ENCODE results near the gene PCDHGA2.
"Not testable (repeated sequence)": the region's sequence is repeated elsewhere in the genome, so short reads cannot be mapped to it uniquely, and the experiment has no call there.

The PCDHGA2 gene

DNA sequence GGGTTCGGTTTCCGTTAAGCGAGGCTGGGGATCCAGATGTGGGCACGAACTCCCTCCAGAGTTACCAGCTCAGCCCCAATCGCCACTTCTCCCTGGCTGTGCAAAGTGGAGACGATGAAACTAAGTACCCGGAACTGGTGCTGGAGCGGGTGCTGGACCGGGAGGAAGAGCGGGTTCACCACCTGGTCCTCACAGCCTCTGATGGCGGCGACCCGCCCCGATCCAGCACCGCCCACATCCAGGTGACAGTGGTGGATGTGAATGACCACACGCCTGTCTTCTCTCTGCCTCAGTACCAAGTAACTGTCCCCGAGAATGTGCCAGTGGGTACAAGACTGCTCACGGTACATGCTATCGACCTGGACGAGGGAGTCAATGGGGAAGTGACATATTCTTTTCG, 44.8 kb downstream of the PCDHGA2 start:
- no peak for DNase-seq

GRCh38 chr5:141384471-141385267, 46.1 kb downstream of the PCDHGA2 start:
- DNase-seq: no peak

DNA sequence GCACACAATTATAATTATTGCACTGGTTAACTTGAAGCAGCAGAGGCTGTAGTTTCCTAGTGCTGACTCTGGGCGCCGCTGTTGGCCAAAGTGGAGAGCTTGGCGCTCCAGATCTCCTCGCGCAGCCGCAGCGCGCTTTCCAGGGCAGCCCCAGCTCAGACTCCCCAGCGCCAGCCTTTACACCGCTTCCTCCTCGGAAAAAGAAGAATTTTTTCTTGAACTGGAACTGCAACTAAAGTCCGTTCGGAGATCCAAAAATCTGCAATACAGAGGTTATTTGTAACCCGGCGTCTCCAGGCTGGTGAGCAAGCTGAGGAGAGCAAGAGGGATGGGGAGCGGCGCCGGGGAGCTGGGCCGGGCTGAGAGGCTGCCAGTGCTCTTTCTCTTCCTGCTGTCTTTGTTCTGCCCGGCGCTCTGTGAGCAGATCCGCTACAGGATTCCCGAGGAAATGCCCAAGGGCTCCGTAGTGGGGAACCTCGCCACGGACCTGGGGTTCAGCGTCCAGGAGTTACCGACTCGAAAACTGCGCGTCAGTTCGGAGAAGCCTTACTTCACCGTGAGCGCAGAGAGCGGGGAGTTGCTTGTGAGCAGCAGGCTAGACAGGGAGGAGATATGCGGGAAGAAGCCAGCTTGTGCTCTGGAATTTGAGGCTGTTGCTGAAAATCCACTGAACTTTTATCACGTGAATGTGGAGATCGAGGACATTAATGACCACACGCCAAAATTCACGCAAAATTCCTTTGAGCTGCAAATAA, 49.2 kb downstream of the PCDHGA2 start, which contains the start of gene PCDHGB4:
TSS of gene PCDHGB4 (plus strand) at position 142 of the 755 bp plus-strand sequence. CDS start at position 329, 187 bp downstream.
- not testable (repeated sequence) for DNase-seq

GRCh38 chr5:141388661-141389060, 50.1 kb downstream of the PCDHGA2 start:
- no peak for DNase-seq

- DNase-seq: no peak
Measured at GRCh38 chr5:141389153-141390042, 50.8 kb downstream of the PCDHGA2 start.

- no peak for DNase-seq
Measured at GRCh38 chr5:141392429-141393198, 54.1 kb downstream of the PCDHGA2 start, which contains the start of gene PCDHGA8. Gene PCDHGA8, plus strand, starts transcription at chr5:141392633. Its CDS starts 181 bp downstream, at chr5:141392814.
